DND-41 (cell line): ENCODE data around the gene RALGAPA2.

Source experiments
- ATAC-seq: fragments of 200-7000 bp; cut with Tn5 transposase; 3 replicates; pipeline ENCODE4 v1.9.1; 2021; ENCODE audit warnings: low read depth; ENCODE audit not compliant: insufficient read depth
- DNase-seq: peaks from one replicate; pipeline ENCODE4 v3.0.0-alpha.2; 2020
- H2AFZ ChIP-seq: 2 replicates; pipeline ENCODE4 v1.6.0; 2012; ENCODE audit warnings: low read depth, low read length
- H3K27ac ChIP-seq: 2 replicates; pipeline ENCODE4 v1.5.1; 2012; ENCODE audit warnings: low read length, inconsistent platforms
- H3K27me3 ChIP-seq: fragments of 200-600 bp; sonication (generic); 2 replicates; pipeline ENCODE4 v1.6.0; 2012; ENCODE audit warnings: low read length, mild to moderate bottlenecking, inconsistent platforms; ENCODE audit not compliant: insufficient read depth, poor library complexity
- H3K36me3 ChIP-seq: 2 replicates; pipeline ENCODE4 v1.5.1; 2012; ENCODE audit warnings: low read length, inconsistent platforms; ENCODE audit not compliant: insufficient read depth
- H3K4me1 ChIP-seq: 2 replicates; pipeline ENCODE4 v1.5.1; 2012; ENCODE audit warnings: mild to moderate bottlenecking, low read length; ENCODE audit not compliant: insufficient read depth
- H3K4me2 ChIP-seq: 2 replicates; pipeline ENCODE4 v1.6.0; 2012; ENCODE audit warnings: mild to moderate bottlenecking, moderate library complexity, low read length, inconsistent platforms; ENCODE audit not compliant: insufficient read depth
- H3K4me3 ChIP-seq, 2 experiments: fragments of 200-600 bp in 1 of 2; shearing (Covaris generic) in 1 of 2; 2 replicates each; pipeline ENCODE4 v1.5.1; 2012 to 2016; ENCODE audit warnings: inconsistent platforms in 2 of 2, low read length in 2 of 2, mild to moderate bottlenecking in 2 of 2, low read depth in 1 of 2, moderate library complexity in 1 of 2
- H3K79me2 ChIP-seq: 2 replicates; pipeline ENCODE4 v1.6.0; 2012; ENCODE audit warnings: low read length, inconsistent platforms; ENCODE audit not compliant: insufficient read depth
- H3K9ac ChIP-seq: 2 replicates; pipeline ENCODE4 v1.6.0; 2012; ENCODE audit warnings: low read depth, mild to moderate bottlenecking, inconsistent platforms, low read length, moderate library complexity
- H3K9me3 ChIP-seq: 2 replicates; pipeline ENCODE4 v1.5.1; 2012; ENCODE audit warnings: low read length, moderate library complexity, mild to moderate bottlenecking, inconsistent platforms; ENCODE audit not compliant: insufficient read depth, severe bottlenecking
- H4K20me1 ChIP-seq: 2 replicates; pipeline ENCODE4 v1.6.0; 2012; ENCODE audit warnings: low read length; ENCODE audit not compliant: insufficient read depth
- CTCF ChIP-seq: IDR thresholded peaks from 2 replicates; pipeline ENCODE4 v1.5.1; 2012; ENCODE audit warnings: borderline replicate concordance, low read length, moderate library complexity, mild to moderate bottlenecking; ENCODE audit not compliant: poor library complexity, severe bottlenecking; ENCODE audit errors: extremely low read depth
- EZH2 ChIP-seq: IDR thresholded peaks from 3 replicates; pipeline ENCODE4 v1.6.1; 2012; ENCODE audit warnings: borderline replicate concordance, low read depth, mild to moderate bottlenecking, moderate library complexity, low read length, inconsistent platforms; ENCODE audit not compliant: severe bottlenecking

Gene RALGAPA2

GRCh38 chr20:20691477-20692235, 20.8 kb downstream of the RALGAPA2 start:
- Histone ChIP-seq H3K27me3 (no peaks in the 10 kb centered on the region), H2AFZ (no peak overlapping the region), H3K79me2 (no peaks in the 10 kb centered on the region; the same call in 1 of the 2 replicates), H3K9ac (no peak overlapping the region), H3K27ac (no peak overlapping the region), H3K4me2 (no peak overlapping the region), H3K36me3 (no peaks in the 10 kb centered on the region), H3K4me1 (no peaks in the 10 kb centered on the region), H3K4me3 (no peak overlapping the region), H4K20me1 (peaks cover 27% of the 10 kb centered on the region), H3K9me3 (no peaks in the 10 kb centered on the region)
- no peak for ATAC-seq
- TF ChIP-seq CTCF (no peak), EZH2 (no peak)
- DNase-seq: no peak

- Histone ChIP-seq H3K27me3 (no peaks in the 10 kb centered on the region), H3K4me3 (no peak overlapping the region), H3K9ac (no peak overlapping the region), H3K9me3 (no peaks in the 10 kb centered on the region), H3K4me2 (no peak overlapping the region), H3K4me1 (no peaks in the 10 kb centered on the region), H3K36me3 (no peaks in the 10 kb centered on the region), H2AFZ (no peak overlapping the region), H3K79me2 (no peaks in the 10 kb centered on the region; the same call in 1 of the 2 replicates), H4K20me1 (peaks cover 28% of the 10 kb centered on the region), H3K27ac (no peak overlapping the region)
- TF ChIP-seq EZH2 (no peak), CTCF (no peak)
- DNase-seq (no peak), ATAC-seq (no peak)
These were observed 21.6 kb downstream of the RALGAPA2 start for GRCh38 chr20:20690676-20691476.

GRCh38 chr20:20687319-20687718, 25.1 kb downstream of the RALGAPA2 start:
- Histone ChIP-seq H3K4me2 (no peak overlapping the region), H3K9me3 (no peaks in the 10 kb centered on the region), H2AFZ (no peak overlapping the region), H4K20me1 (peaks cover 38% of the 10 kb centered on the region), H3K79me2 (peaks cover 5% of the 10 kb centered on the region; the same call in 1 of the 2 replicates), H3K27ac (no peak overlapping the region), H3K4me3 (no peak overlapping the region), H3K9ac (no peak overlapping the region), H3K36me3 (no peaks in the 10 kb centered on the region), H3K4me1 (no peaks in the 10 kb centered on the region), H3K27me3 (no peaks in the 10 kb centered on the region)
- TF ChIP-seq CTCF (no peak), EZH2 (no peak)
- no peak for ATAC-seq
- no peak for DNase-seq
